Erythroblast (primary cell): Measurements from ENCODE around the gene CLEC4A.
"Not testable (repeated sequence)": the region's sequence is repeated elsewhere in the genome, so short reads cannot be mapped to it uniquely, and the experiment has no call there.

Experiments
- GATA1 ChIP-seq: IDR thresholded peaks from 2 replicates; pipeline ENCODE4 v1.6.1; 2011; ENCODE audit warnings: low read depth, mild to moderate bottlenecking, control low read depth, low read length, moderate library complexity
- POLR2A ChIP-seq: IDR thresholded peaks from 2 replicates; pipeline ENCODE4 v1.6.1; 2011; ENCODE audit warnings: mild to moderate bottlenecking, low read length

- TF ChIP-seq POLR2A, GATA1: not testable (repeated sequence)
Measured at GRCh38 chr12:8084351-8084750, 39.1 kb upstream of the CLEC4A start.
